NCI-H2196 treated with DMSO at 0.1 percent for 48 hours (cell line): ENCODE data around the gene CRISPLD2.
"Not testable (repeated sequence)": the region's sequence is repeated elsewhere in the genome, so short reads cannot be mapped to it uniquely, and the experiment has no call there.

Experiments
- DNase-seq: peaks from one replicate; lab custom pipeline; 2025; ENCODE audit not compliant: unreplicated experiment; lab: John Stamatoyannopoulos, UW

The CRISPLD2 gene

DNA sequence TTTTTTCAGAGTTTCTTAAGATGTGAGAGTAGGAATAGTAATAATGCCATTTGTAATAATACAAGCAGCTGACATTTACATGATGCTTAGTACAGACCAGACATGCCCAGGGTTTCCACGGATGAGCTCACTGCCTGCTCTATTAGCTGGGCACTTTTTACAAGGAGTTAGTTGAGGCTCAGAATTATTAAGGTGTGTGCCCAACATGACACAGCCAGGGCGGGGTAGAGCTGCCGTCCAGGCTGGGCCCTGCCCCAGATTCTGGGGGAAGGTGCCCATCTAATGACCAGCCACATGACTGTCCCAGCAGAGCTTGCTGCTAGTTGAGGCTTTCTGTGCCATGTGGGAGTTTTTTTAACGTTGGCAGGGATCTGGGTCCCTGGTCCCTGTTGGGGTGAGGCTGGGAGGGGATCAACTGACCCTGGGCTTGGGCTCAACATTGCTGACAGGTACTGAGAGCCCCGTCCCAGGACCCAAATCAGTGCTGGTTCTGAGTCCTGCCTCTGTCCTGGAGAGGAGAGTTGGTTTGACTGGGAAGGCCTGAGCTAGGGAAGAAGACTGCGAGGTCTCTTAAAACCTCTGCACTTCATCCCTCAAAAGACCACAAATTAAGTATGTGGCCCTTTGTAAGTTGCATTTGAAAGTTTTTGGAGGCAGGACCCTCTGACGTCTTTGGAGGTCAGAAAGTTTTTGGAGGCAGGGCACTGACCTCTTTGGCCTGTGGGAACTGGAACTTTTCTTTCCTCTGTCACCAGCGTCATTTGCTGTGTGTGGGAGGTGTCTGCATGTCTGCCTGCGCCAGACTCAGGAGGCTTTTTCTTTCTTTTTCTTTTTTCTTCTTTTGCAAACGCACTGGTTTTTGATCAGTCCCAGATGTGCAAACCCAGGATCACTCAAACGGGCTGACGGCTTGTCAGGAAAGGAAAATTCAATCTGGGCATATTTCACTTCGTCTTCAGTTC lies 2.2 kb downstream of the CRISPLD2 start:
- DNase-seq, result no peak

DNA sequence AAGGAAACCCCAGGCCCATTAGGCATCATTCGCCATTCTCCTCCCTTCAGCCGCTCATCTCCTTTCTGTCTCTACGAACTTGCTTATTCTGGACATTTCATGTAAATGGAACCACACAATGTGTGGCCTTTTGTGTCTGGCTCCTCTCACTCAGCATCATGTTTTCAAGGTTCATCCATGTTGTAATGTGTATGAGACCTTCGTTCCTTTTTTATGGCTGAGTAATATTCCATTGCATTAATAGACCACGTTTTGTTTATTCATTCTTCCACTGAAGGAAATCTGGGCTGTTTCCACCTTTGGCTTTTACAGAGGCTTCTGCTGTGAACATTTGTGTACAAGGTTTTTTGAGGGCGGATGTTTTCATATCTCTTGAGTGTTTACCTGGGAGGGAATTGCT lies 3.2 kb downstream of the CRISPLD2 start:
- no peak for DNase-seq

DNA sequence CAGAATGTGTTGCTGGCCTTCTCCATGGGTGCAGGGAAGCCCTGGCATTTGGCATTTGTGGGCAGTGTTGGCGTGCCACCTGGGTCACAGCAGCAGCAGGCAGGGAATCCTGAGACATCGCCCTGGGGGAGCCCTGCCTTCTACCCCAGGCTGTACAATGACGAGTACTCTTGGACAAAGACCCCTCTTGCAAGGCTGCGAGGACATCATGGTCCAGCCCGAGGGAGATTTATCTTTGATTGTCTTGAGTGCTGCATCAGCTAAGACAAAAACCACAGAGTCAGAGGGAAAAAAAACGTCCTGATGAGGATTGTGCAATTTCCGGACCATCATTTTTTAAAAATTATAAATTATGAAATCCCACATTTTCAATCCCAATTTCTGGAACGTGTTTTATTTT lies 3.7 kb downstream of the CRISPLD2 start:
- no peak for DNase-seq

DNA sequence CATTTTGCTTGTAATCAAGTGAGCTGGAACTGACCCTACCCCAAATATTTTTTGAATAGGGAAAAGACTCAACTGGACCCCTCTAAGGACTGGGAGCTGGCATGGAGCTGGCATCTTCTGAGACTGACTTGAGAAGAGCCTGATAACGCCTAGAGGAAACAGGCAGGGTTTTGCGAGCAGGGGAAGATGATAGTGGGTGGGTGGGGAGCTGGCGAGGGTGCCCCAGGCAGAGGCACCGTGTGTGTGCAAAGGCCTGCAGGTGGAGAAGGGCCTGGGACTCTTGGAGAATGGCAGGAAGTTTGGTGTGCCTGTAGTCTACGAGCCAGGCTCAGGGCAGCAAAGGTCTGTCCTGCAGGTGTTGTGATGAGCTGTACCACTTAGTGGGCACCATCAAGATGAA lies 4.1 kb downstream of the CRISPLD2 start:
- DNase-seq, result no peak

DNA sequence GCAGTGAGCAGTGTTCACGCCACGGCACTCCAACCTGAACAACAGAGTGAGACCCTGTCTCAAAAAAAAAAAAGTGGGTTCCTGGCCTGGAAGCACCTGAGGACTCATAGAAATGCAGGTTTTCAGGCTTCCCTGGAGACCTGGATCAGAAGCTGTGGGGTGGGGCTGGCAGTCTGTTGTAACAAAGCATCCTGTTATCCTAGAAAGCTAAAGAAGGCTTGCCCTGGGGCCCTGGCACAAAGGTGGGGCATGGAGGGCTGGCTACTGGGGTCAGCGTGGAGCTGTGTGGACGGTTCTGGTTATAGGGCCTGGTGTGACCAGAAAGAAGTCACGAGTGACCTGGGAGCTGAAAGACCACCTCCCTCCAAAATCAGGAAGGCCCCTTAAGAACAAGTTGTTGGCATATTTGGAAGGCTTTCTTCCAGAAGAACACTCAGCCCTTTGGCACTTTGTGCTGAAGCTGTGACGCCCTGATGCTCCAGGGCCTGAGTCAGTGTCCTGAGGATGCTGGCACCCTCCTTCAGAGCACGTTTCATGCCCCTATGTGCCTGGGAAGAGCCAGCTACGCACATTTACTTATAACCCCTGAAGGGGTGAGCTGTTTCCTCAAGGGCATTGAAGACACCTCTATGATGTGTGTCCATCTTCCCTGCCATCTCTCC lies 6.2 kb downstream of the CRISPLD2 start:
- no peak for DNase-seq

DNA sequence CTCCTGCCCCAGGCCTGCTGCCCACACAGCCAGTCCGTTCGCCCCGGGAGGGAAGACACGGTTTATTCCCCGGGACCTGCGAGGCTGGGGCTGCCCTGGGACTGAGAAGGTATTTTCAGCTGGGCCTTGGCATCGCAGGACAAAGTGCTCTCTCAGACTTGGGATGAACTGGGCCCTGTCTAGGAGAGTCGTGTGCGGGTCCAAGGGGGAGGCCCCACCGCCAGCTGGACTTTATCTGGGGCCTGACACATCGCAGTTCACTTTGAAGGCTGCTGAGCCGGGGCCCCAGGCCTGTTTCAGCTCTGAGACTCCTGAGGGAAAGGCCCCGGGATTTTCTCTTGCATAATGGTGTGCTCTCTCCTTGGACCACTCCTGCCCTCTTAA lies 6.8 kb downstream of the CRISPLD2 start:
- no peak for DNase-seq

DNA sequence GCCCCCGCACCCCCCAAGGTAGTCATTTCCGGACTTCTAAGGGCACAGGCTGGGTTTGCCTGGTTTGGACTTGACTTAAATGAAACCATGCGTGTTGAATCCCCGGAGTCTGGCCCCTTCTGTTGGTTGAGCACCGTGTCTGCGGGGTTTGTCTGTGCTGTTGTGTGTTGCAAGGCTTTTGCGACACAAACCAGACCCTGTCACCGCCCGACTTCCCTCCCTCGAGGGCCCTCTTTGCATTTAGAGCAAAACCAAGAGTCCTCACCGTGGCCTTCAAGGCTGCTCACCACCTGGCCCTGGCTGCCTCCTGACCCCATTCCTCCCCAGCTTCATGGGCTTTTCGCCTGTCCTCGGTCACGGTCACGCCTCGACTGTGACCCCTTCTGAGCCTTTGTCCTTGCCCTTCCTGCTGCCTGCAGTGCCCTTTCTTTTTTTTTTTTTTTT lies 7.4 kb downstream of the CRISPLD2 start:
- no peak for DNase-seq

DNA sequence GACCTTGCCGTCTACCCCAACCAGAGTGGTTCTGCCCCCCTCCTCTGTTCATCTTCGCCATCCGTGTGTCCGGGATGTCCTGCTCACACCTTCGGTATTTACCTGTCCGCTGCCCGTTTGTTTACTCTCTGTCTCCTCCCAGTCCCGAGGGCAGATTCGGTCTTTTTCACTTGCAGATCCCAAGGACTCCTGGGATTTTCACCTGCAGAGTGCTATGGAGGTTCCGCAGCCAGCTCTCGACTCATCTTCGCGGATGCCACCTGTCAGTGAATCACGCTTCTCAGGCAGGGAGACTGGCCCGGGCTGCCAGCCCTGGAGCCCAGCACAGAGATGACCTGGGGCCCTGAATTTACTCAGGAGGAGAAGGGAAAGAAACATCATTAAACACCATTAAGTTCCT lies 8.1 kb downstream of the CRISPLD2 start:
- DNase-seq, result no peak

DNA sequence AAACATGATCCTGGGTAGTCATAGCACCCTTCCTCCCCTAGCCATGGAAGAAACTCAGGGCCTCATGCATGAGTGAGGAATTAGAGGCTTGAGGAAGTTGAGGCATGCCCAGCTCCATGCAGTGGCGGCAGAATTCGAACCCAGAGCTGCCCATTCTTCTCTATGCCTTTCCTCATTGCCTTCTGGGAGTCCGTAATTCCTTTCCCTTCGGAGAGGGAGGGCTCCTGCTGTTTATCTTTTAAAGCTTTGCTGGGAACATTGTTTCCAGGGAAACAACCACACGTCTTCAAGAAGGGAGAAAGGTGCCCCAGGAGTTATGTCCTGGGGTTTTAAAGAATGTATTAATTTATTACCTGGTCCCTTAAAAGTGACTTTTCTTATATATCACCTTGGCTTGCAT lies 8.5 kb downstream of the CRISPLD2 start:
- no peak for DNase-seq

DNA sequence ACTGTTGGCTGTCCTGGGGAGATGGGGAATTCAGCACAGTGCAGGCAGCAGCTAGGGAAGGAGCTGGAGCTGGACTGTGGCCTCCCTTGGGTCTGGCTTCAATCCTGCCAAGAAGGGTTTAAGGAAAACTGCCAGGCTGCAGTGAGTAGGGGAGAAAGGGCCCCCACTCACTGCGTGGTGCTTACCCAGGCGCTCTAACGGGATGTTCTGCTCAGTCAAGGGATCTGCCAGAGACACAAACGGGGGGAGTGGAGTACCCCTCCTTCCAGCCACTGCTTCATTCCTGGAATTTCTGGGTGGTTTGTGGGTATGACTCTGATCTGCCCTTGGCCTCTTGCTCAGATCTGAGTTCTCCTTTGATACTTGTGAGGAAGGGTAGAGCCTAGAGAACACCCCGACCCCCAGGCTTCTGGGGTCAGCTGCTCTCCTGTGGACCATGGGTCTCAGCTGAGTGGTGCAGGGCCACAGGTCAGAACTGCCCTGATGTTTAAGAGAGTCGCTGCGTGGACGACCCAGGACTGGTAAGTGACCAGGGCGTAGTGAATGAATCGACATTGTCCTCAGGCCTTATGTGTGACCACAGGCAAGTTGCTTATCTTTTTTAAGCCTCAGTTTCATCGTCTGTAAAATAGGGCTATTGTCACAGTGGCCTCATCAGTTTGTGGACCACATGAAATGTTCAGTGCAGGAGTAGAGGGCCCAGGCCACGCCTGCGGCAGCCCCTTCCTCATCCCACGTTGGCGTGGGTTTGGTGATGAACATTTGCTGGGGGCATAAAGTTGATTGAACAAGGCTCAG lies 9.6 kb downstream of the CRISPLD2 start:
- no peak for DNase-seq

DNA sequence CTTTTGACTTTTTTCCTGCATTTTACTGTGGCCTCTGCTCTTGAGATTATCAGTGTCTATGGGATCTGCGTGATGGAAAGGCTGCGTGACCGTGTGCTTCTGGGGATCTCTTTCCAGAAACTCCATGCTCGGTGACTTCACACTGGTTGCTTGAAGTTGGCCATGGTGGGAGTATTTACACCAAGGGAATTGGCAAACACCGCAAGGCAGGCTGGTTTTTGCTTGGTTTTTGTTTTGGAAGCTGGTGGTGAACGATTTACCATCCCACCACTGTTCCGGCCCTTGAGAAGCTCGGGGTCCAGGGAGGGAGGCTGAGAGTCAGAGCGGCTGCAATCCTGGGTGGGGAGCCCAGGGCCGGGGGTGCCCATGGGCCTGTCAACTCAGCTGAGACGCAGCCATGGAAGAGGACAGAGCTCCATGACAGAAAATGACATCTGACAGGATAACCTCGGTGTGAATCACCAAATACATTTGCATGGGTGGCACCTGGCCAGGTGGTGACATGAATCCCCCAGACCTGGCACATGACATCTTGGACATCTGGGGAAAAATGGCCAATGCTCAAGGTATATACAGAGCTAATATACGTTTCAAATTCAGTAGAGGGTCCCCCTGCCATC lies 11.1 kb downstream of the CRISPLD2 start:
- no peak for DNase-seq

DNA sequence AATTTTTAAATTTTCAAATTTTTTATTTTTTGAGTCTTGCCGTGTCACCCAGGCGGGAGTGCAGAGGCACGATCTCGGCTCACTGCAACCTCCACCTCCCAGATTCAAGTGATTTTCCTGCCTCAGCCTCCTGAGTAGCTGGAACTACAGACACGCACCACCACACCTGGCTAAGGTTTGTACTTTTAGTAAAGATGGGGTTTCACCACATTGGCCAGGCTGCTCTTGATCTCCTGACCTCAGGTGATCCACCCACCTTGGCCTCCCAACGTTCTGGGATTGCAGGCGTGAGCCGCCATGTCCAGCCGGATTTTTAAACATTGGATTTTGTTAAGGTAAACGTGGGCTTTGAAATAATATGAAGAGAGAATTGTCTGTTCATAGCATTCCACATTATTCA lies 11.9 kb downstream of the CRISPLD2 start:
- DNase-seq, result not testable (repeated sequence)

DNA sequence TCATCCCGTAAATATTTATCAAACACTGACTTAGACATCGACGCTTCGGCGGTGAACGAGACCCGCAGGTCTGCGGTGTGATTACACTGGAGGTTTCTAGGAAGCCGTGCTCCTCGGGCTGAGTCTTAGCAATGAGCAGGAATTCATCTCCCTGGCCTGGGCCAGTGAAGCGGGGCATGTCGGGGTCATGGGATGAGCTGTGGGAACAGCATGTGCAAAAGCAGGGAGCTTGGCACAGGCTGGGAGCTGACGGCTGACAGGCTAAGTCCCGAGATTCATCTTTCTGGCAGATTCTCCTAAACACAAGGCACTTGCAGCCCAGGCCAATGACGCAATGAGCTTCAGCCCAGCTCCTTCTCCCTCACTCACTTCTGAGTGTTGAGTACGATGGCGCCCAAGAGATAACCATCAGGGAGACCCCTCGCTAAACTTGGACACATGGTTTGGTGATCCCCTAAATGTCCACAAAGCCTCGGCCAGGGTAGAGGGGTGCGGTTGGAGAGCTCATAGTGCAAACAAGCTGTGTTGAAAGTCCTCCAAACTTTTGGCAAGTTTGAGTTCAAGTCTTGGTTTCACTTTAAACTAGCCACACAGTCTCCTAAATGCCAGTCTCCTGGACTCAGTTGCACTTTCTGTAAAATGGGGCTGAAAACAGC lies 12.8 kb downstream of the CRISPLD2 start:
- DNase-seq, result no peak

DNA sequence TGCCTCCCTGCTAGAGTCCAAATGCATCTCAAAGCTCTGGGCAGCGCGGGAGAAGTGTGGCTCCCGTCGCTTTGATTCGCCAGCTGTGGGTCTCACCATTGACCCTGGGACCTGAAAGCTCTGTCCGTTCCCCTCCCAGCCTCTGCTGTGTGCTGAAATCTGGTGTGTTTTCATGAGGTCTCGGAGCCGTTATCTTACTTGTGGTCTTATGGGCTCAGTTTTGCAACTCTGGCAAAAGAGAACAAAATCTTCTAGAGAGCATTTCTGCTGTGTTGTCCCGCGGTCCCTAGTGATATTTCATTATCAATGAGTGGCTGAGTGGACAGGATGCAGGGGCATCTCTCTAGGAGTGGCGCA lies 13.3 kb downstream of the CRISPLD2 start:
- DNase-seq, result no peak

DNA sequence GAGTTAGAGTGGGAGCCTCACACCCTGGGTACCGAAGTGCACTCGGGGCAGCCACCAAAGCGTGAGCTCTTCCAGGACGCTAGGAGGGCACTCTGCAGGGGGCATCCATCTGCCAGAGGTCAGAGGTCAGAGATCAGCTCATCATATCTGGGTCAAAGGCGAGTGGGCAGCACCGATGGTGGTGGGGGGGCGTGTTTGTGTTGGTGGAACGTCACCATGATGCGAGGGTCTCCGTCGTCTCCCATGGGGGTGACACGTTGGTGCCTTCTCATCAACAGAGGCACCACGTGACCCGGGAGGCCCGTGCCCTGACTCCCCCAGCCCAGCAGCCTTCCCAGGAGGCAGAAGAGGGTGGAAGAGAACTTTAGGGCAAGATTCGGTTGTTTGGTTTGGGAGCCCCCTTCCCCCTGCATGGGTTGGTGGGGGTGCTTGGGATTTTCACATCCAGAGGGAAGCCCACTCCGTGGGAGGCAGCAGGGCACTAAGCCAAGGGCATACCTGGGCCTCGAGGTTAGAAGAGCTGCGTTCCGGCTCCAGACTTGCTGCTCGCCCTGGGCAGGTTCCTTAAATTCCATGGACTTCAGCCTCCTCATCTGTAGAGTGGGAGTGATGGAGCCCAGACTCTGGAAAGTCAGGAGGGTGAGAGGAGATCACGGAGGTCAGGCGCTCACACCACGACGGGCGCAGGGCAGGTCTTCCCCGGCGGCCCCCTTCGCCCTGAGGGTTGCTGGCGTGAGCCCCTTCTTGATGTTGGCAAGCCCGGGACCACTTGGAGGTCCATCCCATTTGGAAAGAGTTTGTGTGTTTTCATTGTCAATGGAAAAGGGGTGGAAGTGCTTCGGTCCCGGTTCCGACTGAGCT lies 14.0 kb downstream of the CRISPLD2 start:
- DNase-seq, result no peak

DNA sequence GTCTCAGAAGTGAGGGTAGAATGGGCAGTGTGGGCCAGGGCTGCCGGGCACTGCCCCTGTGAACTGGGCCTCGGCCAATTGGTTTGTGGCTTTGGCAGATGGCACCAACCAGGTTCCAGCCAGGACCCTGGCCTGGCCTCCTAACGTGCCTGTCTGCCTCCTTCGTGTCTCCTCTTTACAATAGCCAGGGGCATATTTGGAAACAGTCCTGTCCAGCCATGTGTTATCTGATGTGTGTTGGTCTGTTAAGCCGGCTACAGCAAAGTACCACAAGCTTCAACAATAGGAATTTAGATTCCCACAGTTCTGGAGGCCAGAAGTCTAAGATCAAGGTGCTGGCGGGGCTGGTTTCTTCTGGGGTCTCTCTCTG lies 14.6 kb downstream of the CRISPLD2 start:
- DNase-seq, result no peak

DNA sequence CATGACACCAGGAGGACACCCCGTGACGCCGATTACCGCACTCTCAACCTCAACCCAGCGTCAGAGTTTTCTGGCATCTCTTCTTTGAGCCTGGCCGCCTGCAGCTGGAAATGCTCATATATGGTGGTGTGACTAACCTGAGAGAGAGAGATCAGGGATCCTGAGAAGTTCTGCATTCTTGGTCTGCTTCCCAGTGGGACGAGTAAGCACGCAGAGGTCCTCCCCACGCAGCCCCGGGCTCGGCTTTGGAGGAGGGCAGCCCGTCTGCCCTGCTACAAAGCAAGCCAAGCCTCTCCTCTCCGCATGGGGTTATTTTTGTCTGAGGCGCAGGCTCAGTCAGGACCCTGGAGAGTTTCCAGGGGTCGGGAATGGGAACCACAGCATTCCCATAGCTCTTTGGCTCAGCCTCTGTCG lies 16.5 kb downstream of the CRISPLD2 start:
- no peak for DNase-seq

DNA sequence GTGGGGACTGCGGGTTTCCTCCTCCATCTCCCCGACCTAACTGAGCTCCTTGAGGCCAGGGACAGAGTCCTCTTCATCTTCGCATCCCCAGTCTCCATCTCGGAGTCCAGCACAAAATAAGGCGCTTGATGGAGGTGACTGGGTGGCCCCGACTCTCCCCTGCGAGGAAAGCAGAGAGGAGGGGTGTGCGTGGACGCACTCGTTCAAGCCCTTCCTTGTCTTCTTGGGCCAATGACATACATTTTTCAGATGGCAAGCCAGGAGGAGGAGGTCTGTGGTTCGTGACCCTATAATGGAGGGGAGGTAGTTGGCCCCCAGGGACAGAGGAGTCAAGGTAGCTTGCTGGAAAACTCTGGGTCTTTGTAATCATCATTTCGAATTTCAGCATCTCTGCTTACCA lies 17.2 kb downstream of the CRISPLD2 start:
- no peak for DNase-seq

DNA sequence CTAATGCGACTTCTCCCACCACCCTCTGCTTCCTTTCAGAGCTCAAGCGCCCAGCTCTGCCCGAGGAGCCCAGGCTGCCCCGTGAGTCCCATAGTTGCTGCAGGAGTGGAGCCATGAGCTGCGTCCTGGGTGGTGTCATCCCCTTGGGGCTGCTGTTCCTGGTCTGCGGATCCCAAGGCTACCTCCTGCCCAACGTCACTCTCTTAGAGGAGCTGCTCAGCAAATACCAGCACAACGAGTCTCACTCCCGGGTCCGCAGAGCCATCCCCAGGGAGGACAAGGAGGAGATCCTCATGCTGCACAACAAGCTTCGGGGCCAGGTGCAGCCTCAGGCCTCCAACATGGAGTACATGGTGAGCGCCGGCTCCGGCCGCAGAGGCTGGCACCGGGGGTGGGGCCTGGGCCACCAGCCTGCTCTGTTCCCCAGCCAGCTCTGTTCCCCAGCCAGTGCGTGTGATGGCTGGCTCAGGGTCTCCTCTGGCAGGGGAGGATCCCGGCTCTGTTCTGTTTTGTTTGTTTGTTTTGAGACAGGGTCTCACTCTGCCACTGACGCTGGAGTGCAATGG lies 18.7 kb downstream of the CRISPLD2 start:
- no peak for DNase-seq

DNA sequence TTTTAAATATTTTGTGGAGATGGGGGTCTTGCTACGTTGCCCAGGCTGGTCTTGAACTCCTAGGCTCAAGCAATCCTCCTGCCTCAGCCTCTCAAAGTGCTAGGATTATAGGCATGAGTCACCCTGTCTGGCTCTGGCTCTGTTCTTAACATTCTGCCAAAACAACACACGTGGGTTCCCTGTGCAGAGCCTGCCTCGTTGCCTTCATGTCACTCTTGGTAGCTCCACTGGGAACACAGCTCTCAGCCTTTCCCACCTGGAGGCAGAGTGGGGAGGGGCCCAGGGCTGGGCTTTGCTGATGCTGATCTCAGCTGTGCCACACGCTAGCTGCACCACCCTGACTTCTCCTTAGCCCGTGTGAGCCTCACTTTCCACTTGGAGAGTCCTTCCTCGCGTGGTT lies 19.3 kb downstream of the CRISPLD2 start:
- no peak for DNase-seq
